IPS-NIHi7 (cell line): Measurements from ENCODE around the gene MAG.
A peak's percentile ranks its signal among the peaks of the same experiment; 100 is the strongest.

Experiments used
- DNase-seq: peaks from one replicate; pipeline ENCODE4 v3.0.0; 2012; ENCODE audit warnings: mixed read lengths; ENCODE audit errors: extremely low spot score

MAG gene

DNA sequence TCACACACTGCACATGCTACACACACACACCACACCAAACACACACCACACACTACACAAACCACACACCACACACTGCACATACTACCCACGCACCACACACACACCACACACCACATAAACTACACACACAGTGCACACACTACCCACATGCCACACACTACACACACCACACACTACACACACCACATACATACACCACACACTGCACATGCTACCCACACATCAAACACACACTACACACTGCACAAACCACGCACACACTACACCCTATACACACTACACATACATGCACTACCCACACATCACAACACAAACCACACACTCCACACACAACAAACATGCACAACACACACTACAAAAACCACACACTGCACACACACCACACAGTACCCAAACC, 6.0 kb downstream of the MAG start:
- no peak for DNase-seq

DNA sequence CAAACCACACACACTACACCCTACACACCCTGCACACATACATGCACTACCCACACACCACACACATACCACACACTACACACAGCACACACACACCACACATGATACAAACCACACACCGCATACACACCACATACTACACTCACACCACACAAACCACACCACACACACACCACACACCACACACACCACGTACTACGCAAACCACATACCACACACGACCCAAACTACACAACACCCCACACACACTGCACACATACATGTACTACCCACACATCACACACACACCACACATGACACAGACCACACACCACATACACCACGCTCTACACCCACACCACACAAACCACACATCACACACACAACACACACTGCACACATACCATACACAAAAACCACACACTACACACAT, 6.6 kb downstream of the MAG start:
- no peak for DNase-seq

DNA sequence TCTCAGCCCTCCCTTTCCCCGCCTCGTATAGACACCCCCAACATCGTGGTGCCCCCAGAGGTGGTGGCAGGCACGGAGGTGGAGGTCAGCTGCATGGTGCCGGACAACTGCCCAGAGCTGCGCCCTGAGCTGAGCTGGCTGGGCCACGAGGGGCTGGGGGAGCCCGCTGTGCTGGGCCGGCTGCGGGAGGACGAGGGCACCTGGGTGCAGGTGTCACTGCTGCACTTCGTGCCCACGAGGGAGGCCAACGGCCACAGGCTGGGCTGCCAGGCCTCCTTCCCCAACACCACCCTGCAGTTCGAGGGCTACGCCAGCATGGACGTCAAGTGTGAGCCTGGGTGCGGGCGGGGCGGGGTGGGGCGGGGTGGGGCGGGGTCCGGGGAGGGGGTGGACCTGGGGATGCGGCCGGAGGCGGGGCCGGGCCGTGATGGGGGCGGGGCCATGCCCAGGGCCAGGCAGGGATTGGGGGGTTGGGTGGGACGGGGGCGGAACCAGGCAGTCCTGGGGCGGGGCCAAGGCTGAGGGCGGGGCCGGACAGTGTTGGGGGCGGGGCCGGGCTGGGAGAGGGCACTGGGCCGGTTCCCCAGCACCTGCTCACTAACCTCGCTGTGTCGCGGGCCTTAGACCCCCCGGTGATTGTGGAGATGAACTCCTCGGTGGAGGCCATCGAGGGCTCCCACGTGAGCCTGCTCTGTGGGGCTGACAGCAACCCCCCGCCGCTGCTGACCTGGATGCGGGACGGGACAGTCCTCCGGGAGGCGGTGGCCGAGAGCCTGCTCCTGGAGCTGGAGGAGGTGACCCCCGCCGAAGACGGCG, 7.8 kb downstream of the MAG start:
- peak; percentile 94 for DNase-seq

DNA sequence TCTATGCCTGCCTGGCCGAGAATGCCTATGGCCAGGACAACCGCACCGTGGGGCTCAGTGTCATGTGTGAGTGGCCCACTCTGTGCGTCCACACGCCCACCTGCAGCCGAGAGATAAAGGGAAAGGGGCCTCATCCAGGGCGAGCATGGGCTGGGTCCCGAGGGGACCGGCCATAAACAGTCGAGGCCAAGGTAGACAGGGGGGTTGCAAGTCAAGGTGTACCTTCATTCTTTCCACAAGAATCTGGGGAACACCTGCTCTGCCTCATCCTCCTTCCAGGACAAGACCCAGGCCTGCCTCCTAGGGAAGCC, 8.3 kb downstream of the MAG start:
- DNase-seq = no peak

DNA sequence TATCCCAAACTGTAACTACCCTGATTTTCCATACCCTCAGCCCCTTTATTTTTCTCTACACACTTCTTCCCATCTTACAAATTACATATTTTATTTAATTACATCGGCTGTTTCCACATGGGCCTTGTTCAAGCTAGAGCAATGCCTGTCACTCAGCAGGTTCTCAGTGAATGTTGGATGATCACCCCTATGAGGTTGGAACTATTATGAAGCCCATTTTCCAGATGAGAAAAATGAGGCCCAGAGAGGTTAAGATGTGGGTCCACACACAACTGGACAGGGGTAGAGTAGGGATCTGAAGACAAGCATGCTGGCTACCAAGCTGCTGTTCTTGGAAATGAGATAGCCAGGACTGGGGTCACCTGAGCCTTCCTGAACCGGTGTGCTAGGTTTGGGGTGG, 10.0 kb downstream of the MAG start:
- no peak for DNase-seq

DNA sequence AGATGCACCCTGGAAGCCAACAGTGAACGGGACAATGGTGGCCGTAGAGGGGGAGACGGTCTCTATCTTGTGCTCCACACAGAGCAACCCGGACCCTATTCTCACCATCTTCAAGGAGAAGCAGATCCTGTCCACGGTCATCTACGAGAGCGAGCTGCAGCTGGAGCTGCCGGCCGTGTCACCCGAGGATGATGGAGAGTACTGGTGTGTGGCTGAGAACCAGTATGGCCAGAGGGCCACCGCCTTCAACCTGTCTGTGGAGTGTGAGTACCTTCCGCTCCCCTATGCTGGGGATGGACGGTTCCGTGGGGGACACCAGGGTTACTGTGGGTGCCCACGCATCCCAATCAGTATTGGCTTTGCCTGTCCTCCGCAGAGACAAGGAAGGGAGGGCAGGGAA, 10.5 kb downstream of the MAG start:
- DNase-seq = no peak

DNA sequence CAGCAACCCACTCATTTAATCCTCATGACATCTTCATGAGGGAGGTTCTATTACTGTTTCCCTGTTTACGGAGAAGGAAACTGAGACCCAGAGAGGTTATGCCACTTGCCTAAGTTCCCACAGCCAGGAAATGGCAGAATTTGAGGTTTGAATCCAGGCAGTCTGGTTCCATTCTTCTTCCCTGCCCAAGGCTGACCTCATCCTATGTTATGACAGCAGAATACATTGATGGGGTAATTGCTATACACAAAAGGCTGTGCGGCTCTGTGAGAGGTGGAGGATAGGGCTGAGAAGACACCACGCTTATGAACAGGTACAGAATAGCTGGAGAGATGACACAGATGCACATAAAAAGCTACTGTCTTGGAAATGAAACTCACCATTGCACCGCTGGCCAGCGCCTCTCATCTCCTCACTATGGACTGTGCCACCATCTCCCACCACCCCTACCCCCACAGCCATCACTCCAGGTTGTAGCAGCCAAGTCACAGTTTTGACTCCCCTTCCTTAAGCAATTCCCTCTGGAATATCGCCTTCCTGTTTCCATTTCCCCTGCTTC, 11.5 kb downstream of the MAG start:
- no peak for DNase-seq

DNA sequence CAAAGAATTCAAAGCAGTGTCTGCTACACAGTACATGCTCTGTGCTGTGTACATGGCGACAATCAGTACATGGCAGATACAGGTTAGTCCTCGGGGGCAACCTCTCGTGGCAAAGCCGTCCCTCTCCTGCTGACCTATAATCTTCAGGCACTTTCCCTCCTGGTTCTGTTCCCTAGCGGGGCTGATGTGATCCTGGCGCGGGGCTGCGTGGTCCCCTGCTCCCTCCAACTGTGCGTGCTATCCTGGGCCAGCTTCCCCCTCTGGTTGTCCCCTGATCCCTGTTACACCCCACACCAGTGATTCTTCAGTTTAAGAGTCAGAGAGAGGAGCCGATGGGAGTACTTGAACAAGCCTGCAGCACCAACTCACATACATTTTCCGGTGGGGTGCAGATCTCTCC, 12.1 kb downstream of the MAG start:
- DNase-seq = no peak

DNA sequence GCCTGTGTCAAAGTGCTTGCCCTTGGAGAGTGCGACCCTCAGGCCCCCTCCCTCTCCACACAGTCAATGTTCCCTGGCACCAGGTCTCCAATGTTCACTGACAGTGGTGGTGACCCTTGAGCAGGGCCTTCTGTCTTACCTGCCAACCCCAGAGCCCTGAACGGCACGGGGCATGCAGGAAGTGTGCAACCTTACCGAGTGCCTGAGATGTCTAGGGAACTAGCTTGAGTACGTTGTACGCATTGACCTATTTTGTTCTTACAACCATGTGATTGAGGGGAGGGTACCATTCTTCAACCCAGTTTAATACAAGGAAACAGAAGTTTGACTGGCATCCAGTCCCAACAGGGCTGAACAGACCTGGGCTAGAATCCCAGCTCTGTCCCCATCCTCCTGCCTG, 13.2 kb downstream of the MAG start:
- DNase-seq = no peak

DNA sequence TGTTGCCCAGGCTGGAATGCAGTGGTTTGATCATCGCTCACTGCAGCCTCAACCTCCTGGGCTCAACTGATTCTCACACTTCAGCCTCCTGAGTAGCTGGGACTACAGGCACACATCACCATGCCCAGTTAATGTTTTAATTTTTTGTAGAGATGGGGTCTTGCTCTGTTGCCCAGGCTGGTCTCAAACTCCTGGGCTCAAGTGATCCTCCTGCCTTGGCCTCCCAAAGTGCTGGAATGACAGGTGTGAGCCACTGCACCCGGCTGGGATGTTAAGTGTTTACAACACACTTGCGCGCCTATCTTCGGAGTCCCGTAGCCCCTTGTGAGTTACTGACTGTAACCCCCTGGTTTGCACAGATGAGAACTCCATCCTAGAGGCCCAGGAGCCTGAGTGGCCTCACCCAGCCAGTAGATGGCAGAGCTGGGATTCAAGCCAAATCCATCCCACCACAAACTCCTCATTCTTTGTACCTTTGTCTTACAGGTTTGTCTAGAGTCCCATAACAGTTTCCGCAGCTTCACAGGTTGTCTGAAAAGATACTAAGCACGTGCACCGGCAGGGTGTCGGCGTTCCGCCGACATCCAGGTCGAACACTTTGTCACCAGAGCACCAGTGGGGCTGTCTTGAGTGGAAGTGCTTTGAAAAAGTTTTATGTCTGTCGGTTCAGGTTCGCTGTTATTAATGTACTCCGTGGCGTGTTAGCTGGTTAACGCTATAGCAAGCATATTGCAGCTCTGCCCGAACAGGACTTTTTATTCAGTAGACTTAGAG, 14.7 kb downstream of the MAG start:
- DNase-seq = peak; percentile 81

DNA sequence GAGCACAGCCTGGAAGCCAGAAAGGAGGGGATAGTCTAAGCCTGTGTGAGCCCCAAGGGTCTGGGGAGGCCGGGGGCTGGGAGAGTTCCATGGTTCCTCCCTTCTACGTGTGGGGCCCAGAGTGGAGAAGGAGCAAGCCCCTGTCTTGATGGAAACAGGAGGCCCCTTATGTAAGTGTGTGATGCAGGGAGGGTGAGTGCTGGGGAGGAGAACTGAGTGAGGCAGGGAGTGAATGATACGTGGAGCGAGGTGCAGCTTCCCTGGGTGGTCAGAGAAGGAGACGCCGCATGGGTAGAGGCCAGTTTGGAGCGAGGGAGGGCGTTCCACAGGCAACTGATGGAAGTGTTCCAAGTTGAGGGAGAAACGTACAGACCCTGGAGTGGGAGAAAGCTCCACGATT, 16.0 kb downstream of the MAG start:
- no peak for DNase-seq

DNA sequence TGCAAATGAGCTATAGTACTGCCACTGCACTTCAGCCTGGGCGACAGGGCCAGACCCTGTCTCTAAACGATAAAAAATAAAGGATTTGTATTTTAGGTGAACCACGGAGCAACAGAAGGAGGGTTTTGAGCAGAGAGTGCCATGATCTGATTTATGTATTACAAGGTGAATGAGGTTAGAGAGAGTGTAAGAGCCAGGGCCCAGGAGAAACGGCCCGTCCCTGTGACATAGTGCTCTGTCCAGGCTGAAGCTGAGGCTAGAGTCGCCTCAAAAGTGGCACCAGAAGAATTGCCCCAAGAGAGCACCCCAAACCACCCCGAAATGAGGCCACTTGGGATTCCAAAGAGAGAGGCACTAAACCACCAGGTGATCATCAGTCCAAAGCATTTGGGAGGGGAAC, 16.9 kb downstream of the MAG start:
- DNase-seq = no peak

DNA sequence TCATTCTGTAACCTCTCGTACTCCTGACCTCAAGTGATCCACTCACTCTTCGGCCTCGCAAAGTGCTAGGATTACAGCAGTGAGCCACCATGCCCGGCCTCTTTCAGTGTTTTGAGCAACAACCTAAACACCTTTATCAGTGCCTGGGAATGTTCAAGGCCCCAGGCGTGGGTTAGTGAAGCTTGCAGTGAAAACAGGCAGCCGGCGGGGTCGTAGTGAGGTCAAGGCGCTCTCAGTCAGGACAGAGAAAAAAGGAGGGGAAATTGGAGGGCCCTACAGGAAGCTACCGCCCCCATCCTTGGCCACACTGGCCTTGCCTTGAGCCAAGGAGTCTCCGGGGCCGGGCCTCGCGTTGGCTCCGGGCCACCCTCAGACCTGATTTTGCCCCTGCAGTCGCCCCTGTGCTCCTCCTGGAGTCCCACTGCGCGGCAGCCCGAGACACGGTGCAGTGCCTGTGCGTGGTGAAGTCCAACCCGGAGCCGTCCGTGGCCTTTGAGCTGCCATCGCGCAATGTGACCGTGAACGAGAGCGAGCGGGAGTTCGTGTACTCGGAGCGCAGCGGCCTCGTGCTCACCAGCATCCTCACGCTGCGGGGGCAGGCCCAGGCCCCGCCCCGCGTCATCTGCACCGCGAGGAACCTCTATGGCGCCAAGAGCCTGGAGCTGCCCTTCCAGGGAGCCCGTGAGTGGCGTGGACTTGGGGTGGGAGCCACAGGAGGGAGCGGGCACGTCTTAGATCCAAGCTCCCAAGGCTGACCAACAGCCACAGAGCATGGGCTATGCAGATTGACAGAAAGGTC, 17.7 kb downstream of the MAG start:
- no peak for DNase-seq

DNA sequence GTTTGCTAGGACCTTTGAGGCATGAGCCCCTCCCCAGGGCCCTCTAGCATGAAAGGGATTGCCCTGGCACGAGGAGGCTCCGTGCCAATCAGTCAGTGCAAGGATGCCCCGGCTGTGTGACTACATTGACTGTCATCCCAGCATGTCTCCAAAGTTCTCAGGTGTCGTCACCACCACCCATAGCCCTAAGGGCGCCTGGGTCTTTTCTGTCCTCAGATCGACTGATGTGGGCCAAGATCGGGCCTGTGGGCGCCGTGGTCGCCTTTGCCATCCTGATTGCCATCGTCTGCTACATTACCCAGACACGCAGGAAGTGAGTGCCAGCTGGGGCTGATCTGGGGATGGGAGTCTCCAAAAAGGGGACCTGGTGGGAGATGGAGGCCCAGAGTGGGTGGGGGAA, 18.4 kb downstream of the MAG start:
- DNase-seq = no peak

DNA sequence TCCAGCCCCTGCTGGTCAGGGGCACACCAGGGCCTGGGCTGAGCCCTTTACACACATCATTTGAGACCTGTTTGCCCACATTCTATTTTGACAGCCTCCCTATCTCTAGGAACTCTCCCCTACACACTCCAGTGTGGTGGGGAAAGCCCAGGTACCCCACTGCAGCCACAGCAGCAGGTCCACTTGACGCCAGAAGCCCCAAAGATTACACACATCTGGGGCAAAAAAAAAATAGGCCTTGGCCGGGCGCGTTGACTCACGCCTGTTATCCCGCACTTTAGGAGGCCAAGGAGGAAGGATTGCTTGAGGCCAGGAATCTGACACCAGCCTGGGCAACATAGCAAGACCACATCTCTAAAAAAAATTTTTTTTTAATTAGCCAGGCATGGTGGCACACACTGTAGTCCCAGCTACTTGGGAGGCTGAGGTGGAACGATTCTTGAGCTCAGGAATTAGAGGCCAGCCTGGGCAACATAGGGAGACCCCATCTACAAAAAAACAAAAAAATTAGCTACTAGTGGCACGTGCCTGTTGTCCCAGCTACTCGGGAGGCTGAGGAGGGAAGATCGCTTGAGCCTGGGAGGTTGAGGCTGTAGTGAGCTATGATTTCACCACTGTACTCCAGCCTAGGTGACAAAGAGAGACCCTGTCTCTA, 19.0 kb downstream of the MAG start:
- no peak for DNase-seq

DNA sequence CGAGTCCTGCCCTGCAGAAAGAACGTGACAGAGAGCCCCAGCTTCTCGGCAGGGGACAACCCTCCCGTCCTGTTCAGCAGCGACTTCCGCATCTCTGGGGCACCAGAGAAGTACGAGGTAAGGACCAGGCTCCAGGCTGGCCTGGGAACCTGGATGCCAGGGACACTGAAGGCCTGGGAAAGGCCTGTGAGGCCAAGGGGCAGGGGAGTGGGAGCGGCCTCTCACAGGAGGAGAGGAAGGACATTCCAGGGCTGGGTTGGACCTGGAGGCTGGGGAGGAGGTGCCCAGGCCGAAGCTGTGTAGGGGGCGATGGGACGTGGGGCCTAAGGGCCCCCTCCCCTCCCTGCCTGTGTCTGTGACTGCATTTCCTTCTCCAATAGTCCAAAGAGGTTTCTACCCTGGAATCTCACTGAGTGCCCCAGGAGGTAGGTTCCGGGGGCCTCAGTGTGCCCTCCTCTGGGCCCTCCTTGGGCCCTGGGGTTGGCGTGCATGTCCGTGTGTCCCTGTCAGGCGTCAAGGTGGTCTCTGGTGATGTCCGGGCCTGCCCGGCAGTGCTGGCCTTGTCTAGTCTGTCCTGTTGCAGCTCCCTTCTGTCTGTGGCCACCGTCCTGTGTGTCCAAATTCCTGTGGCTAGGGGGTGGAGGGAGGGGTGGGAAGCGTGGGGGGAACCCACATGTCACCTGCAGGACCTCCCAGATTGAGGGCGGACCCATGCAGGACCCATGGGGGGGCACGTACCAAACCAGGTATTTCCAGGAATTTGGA, 20.1 kb downstream of the MAG start:
- DNase-seq = no peak

DNA sequence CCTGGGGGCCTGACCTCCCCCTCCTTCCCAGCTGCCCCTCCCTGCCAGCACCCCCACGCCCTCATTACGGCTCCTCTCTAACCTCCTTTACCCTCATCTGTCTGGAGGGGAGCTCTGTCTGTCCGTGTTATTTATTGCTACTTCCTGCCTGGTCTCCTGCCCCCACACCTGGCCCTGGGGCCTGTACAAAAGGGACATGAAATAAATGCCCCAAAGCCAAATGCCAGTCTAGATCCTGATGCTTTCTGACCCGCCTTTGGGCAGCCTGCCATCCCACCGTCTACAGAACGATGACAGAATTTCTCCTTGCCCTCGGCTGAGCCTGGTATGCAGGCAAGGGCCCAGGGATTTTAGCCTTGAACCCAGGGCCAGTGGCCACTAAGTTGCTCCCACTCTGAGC, 21.6 kb downstream of the MAG start:
- no peak for DNase-seq

DNA sequence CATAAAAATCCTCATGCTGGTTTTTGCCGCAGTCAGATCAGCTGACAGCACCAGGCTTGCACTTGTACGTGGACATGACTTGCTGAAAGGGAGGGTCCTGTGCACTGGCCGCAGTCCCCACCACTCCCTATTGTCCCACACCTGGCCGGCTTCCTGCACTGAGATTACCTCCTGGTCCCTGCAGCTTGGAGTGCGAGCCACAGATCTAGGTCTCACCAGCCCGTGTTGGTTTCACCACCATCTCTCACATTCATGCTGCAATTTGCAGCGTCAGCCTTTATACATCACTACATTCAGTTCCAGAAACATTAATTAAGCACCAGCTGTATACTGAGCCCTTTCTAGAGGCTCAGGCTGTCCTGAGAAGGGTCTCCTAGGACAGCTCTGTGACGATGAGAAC, 22.1 kb downstream of the MAG start:
- DNase-seq = no peak

DNA sequence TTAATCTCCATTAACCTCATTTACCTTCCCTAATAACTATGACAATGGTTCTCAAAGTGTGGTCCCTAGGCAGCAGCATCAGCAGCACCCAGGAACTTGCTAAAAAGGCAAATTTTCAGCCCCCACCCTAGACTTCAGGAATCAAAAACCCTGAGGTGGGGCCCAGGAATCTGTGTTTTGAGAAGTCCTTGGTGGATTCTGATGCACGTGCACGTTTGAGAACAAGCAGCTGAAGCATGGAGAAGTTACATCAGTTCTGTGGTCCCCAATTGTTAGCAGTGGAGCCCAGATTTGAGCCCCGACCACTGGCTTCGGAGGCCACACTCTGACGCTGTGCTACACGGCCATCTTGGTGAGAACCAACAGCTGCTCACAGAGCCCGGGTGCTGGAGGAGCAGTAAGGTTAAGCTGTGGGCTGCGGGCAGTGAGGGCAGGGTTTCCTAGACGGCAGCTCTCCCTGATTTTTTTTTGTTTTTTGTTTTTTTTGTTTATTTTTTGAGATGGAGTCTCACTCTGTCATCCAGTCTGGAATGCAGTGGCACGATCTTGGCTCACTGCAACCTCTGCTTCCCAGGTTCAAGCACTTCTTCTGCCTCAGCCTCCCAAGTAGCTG, 23.0 kb downstream of the MAG start:
- DNase-seq = no peak

DNA sequence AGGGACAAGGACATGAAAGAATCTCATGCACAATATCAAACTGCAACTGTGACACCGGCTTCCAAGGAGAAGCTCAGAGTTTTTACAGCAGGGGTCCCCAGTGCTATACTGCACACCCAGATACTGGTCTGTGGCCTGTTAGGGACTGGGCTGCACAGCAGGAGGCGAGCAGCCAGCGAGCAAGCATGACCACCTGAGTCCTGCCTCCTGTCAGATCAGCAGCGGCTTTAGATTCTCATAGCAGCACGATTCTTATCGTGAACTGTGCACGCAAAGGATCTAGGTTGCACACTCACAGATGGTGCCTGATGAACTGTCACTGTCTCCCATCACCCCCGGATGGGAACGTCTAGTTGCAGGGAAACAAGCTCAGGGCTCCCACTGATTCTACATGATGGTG, 23.9 kb downstream of the MAG start:
- no peak for DNase-seq

DNA sequence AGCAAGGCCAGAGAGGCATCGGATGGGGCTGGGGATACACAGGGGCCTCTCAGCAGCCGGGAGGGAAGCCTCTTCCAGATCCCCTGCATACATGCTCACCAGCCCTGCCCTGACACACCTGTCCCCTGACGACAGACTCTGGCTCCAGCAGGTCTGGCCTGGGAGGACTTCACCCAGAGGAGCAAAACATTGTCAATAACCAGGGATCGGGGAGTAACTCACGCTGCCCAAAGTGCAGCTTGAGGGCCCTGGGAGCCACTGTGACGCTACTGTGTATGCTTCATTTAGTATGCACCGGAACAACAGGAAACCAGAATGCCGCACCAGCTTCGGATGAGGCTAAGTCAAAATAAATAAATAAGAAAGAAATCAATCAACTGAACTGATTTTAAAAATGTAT, 24.6 kb downstream of the MAG start:
- DNase-seq = no peak
